NCI-H2107 treated with DMSO at 0.1 percent for 48 hours (cell line): ENCODE results near the gene RPL7A.
"Not testable (repeated sequence)": the region's sequence is repeated elsewhere in the genome, so short reads cannot be mapped to it uniquely, and the experiment has no call there.

Experiments used
- DNase-seq: peaks from one replicate; lab custom pipeline; 2025; ENCODE audit not compliant: unreplicated experiment; lab: John Stamatoyannopoulos, UW

RPL7A gene

DNA sequence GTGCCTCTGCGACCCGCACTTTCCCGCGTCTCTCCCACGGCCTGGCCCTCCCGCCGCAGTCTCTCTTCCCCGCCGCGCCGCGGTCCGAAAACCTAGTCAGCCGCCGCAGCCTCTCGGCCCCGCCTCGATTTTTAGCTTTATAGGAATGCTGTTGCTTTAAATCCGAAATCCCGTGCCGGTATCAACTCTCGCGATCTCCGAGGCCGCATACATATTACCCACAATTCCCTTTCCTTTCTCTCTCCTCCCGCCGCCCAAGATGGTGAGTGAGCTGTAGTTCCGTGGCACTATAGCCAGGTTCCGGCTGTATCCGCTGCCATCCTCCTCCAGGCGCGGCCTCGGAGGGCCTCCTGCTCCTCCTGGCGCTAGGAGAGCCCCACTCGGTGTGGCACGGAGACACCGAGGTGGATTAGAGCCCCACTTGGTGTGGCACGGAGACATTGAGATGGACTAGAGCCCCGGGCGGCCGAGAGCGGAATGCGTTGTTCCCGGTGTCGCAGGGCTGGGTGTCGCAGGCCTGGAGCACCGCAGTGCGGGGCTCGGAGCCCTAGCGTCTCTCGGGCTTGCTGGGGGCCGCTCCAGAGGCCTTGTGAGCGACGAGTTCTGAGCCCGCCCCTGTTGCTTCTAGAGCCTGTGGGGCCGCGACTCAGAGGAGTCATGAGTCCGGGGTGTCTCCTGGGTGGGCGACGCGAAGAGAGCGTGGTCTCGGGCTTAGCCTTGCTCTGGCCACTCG lies at the start of gene RPL7A, which contains the start of gene MED22:
TSS of gene RPL7A (plus strand) at position 234 of the 733 bp plus-strand sequence. CDS start at position 260, 26 bp downstream.
TSS of gene MED22 (minus strand) at position 147 of the 733 bp plus-strand sequence. CDS start 1,469 bp downstream, outside the sequence.
- DNase-seq = peak; percentile 90

GRCh38 chr9:133299996-133300395 lies 48.0 kb upstream of the RPL7A start:
- DNase-seq = not testable (repeated sequence)

DNA sequence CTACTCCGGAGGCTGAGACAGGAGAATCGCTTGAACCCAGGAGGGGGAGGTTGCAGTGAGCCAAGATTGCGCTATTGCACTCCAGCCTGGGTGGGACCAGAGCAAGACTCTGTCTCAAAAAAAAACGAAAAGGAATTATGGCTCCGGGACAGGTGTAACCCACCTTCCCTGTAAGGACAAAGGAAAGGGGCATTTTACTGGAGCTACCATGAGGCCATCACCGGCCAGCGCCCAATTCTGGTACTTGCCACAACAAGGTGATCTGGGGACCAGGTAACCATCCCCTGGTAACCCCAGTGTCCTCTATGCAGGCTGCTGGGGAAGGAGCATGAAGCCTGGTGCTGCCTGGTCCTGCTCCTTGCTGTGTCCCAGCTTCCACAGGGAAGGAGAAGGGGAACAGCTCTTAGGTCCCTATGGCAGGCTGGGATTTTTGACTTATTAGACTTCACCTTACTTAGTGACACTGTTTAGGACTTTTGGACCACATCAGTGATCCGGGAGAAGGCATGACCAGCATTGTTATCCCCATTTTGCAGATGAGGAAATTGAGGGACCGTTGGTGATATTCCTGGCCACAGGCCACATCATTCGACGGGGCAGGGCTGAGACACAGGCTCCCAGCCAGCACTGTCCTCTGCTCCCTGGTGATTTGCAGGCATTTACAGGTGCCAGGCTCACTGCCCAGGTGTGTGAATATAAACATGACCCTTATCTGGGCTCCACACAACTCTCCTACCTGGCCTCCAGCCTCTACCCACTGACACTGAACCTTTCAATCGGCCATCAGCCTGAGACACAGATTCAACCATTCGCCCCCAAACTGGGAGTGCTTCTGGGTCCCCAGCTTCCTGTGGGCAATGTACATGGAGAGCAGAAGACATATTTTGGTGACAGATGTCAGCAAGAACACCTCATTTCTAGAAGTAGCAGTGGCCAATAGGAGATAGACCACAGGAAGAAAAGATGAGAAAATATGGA lies 46.5 kb upstream of the RPL7A start:
- DNase-seq = no peak

DNA sequence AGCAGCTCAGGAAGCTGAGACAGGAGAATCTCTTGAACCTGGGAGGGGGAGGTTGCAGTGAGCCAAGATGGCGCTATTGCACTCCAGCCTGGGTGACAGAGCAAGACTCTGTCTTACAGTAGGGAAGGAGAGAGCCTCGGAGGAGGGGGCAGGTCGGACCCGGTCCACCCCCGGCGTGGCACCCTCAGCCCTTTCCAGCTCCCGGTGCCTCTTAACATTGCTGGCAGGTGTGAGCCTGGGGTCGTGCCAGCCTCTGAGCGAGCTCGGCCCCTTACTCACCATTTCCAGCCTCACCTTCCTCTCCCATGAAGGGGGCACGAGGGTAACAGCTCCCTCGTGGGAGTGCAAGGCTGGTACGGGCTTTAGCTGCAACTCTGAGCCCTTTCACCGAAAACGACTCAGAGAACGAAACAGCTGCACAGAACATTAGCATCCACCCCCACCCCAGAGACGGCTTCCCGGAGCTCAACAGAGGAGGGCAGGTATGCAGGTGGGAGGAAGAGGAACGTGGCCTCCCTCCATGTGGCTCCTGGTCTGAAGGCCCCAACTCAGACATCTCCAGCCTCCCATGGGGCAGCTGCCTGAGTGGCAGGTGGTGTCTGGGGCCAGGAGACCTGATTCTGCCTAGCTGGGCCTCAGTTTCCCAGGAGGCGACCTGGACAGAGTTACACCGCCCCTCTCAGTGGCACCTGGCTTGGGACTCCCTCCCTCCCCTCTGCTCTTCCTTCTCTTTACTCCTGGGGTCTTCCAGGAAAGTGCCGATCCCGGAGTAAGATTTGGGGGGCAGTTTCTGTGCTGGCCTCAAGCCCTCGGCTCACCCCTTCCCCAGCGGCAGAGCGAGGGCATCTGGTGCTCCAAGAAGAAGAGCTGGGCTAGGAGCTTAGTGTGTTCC lies 44.5 kb upstream of the RPL7A start:
- no peak for DNase-seq

GRCh38 chr9:133304158-133304470 lies 43.9 kb upstream of the RPL7A start:
- no peak for DNase-seq

DNA sequence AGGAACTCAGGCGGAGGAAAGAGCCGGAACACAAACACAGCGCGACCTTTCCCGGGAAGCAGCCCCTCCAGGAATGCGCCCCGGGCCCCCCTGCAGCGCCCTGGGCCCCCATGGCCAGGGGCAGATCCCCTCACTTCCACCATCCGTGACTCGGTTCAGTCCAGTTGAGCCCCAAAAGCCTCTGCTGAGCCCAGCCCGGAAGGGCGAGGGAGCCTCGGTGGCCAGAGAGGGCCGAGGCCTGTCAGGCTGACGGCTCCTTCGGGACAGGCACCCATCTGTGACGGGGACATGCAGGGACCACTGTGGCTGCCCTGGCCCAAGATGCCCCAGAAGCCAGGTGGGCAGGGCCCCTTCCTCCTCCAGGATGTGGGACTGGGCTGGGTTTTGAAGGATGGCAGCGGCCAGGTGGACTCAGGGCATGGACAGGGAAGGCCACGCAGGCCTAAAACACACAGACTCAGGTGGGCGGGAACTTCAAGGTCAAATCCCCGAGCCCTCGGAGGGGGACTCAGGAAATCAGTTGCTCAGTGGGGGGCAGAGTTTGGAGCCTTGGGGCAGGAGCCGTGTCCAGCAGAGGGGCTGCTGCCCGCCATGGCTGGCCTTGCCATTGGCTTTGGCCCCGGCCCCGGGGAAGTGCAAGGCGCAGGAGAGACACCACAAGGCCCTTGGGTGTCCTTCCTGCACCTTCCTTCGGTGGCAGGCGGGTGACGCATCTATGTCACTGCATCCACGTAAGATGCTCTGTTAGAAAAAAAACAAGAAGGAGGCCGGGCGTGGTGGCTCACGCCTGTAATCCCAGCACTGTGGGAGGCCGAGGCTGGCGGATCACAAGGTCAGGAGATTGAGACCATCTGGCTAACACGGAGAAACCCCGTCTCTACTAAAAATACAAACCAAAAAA lies 43.3 kb upstream of the RPL7A start:
- no peak for DNase-seq

GRCh38 chr9:133305731-133306130 lies 42.3 kb upstream of the RPL7A start:
- DNase-seq = no peak

GRCh38 chr9:133306242-133307204 lies 41.5 kb upstream of the RPL7A start:
- DNase-seq = no peak

GRCh38 chr9:133307301-133307700 lies 40.7 kb upstream of the RPL7A start:
- DNase-seq = no peak

GRCh38 chr9:133309608-133310007 lies 38.4 kb upstream of the RPL7A start:
- no peak for DNase-seq

GRCh38 chr9:133315997-133316396 lies 32.0 kb upstream of the RPL7A start:
- DNase-seq = no peak

- DNase-seq = not testable (repeated sequence)
Observed at GRCh38 chr9:133317551-133317950, 30.5 kb upstream of the RPL7A start.

DNA sequence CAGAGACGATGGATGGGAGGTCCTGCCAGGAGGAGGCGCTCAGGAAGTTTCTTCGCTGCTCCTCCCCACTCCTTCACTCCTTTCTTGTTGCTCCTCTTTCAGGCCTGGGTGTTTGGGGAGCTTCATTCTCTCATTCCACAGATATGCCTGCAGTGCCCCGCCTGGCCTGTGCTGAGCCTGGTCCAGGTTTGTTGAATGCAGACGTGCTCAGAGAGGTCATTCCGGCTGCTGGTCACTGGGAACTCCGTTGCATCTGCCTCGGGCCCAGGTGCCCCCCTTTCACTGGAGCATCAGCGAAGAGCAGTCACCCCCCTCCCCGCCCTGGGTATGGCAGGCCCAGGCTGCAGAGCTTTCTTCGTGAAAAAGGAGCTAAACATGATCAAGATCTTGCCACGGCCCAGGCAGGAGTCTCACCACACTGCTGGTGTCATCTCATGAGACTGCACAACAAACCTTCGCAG lies 27.6 kb upstream of the RPL7A start:
- DNase-seq = no peak

- DNase-seq = no peak
Observed at GRCh38 chr9:133321411-133321935, 26.5 kb upstream of the RPL7A start.

DNA sequence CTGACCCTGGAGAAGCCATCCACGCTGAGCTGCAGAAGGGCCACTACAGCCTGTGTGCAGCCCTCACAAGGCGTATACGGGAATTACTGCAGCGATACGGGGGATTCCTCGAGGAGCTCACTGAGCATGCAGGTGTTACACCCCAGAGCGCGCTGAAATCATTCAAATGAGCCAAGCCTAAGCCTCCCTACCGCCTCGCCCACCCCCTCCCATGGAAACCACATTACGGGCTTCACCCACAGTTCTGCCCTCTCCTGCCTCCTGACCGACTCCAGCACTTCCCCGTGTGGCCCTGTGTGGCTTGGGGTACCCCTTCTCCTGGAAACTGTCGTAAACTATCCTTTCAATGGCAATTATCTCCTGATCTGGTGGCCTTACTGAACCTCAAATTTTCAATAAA lies 25.3 kb upstream of the RPL7A start:
- DNase-seq = no peak

DNA sequence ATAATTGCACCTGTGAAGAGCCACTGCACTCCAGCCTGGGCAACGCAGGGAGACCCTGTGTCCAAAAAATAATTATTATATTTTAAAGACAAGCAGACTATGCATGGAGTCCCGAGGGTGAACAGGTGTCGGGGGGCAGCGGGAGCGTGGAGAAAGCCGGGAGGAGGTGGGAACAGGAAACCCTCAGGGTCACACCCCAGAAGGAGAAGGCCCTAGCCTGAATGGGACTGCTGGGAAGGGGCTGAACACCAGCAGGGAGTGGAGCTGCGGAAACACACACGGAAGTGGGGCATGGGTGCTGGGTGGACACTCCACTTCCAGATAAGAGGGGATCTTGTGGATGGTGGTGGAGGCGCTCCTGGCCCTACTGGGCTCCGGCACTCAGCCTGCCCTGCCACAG lies 24.8 kb upstream of the RPL7A start:
- DNase-seq = no peak

DNA sequence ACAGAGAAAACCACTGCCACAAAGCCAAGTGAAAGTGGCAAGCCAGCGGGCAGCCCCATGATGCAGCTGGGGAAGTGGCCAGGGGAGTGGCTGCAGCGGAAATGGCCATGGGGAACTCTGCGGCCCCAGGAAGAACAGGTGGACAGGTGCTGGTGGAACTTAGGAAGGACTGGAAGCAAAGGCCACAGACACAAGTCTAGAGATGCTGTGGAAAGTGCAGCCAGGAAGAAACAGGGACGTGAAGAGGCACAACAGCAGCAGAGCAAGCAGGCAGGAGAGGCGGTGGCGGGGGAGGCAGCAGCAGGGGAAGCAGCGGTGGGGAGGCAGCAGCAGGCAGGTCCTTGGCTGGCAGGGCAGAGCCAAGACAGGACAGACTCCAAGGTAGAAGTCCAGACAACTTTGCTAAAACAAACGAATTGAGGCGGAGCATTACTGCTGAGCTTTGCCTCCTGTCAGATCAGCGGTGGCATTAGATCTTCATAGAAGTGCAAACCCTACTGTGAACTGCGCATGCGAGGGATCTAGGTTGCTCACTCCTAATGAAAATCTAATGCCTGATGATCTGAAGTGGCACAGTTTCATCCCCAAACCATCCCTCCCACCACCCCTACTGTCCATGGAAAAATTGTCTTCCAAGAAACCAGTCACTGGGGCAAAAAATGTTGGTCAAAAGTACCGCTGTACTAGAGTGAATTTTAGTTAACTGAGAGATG lies 23.9 kb upstream of the RPL7A start:
- no peak for DNase-seq

DNA sequence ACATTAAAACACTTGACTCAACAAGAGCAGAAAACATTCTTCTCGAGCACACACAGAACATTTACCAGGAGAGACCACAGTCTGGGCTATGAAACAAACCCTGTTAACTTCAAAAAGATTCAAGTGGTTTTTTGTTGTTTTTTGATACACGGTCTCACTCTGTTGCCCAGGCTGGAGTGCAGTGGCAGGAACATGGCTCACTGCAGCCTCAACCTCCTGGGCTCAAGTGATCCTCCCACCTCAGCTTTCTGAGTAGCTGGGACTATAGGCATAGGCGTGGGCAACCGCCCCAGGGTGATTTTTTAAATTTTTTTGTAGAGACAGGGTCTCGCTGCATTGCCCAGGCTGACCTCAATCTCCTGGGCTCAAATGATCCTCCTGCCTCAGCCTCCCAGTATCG lies 21.0 kb upstream of the RPL7A start:
- not testable (repeated sequence) for DNase-seq
